Activated CD8-positive, alpha-beta memory T cell treated with anti-CD3 and anti-CD28 coated beads, Interleukin-2, amount 10 ng/mL, durations not matched to agents 7 days and 5 days (primary cell): ENCODE results near the gene NPEPL1. TPM values are rescaled to one million over a fixed set of nuclear protein-coding genes. Genes with fewer than 3 reads are reported as not detected.
A peak's percentile ranks its signal among the peaks of the same experiment; 100 is the strongest.
"Not testable (repeated sequence)": the region's sequence is repeated elsewhere in the genome, so short reads cannot be mapped to it uniquely, and the experiment has no call there.

Experiments used
- ATAC-seq: fragments of 150-1000 bp; cut with Tn5 transposase; one replicate; pipeline ENCODE4 v1.10.0; 2021; ENCODE audit warnings: moderate library complexity
- CTCF ChIA-PET: fragments of 350-600 bp; sonication (Branson Sonifier 250); formaldehyde crosslinking; loops from one replicate; lab custom pipeline; 2021; ENCODE audit warnings: antibody characterized with exemption; lab: Charles Lee
- DNase-seq: peaks from one replicate; pipeline ENCODE4 v3.0.0-alpha.2; 2020
- H3K27ac Mint-ChIP-seq: one replicate; pipeline ENCODE4 v1.8.0; 2021; ENCODE audit warnings: mild to moderate bottlenecking, mixed read lengths
- H3K27me3 Mint-ChIP-seq: one replicate; pipeline ENCODE4 v1.8.0; 2021; ENCODE audit warnings: mixed read lengths
- H3K36me3 Mint-ChIP-seq: one replicate; pipeline ENCODE4 v1.8.0; 2021; ENCODE audit warnings: mild to moderate bottlenecking, mixed read lengths
- H3K4me1 Mint-ChIP-seq: one replicate; pipeline ENCODE4 v1.8.0; 2021; ENCODE audit warnings: mixed read lengths
- H3K4me3 Mint-ChIP-seq: one replicate; pipeline ENCODE4 v1.8.0; 2021; ENCODE audit warnings: mild to moderate bottlenecking, moderate library complexity, mixed read lengths
- H3K9me3 Mint-ChIP-seq: one replicate; pipeline ENCODE4 v1.8.0; 2022; ENCODE audit warnings: low read depth, mixed read lengths
- total RNA-seq, 2 experiments: library from RNA; stranded (reverse); gene quantifications; one replicate each; pipeline ENCODE4 v1.2.3, GENCODE V29; 2021

Gene NPEPL1
- total RNA-seq, 2 experiments from 2014 or later: 19.3 to 30.4 TPM

- no peaks in the 10 kb centered on the region for H3K36me3 Mint-ChIP-seq
- CTCF ChIA-PET: interaction anchor here (1.4 kb wide), 1 partner anchor 9 kb away, joined by 3 read pairs; no protein-coding TSS in a partner anchor
Measured at GRCh38 chr20:58742668-58743566, 50.3 kb downstream of the NPEPL1 start.

GRCh38 chr20:58743929-58744534 is 51.4 kb downstream of the NPEPL1 start:
- H3K4me1 Mint-ChIP-seq: no peaks in the 10 kb centered on the region
- H3K27ac Mint-ChIP-seq: no peak overlapping the region
- no peak overlapping the region for H3K4me3 Mint-ChIP-seq
- no peaks in the 10 kb centered on the region for H3K9me3 Mint-ChIP-seq
- no peaks in the 10 kb centered on the region for H3K36me3 Mint-ChIP-seq
- CTCF ChIA-PET: interaction anchor here (1.4 kb wide), 1 partner anchor 10 kb away, joined by 3 read pairs; no protein-coding TSS in a partner anchor
- DNase-seq (no peak), ATAC-seq (no peak)
- H3K27me3 Mint-ChIP-seq: peaks cover 49% of the 10 kb centered on the region

More at GRCh38 chr20:58742668-58743566, 50.3 kb downstream of the NPEPL1 start:
- peaks cover 47% of the 10 kb centered on the region for H3K27me3 Mint-ChIP-seq
- H3K27ac Mint-ChIP-seq: no peak overlapping the region
- H3K4me1 Mint-ChIP-seq: no peaks in the 10 kb centered on the region
- DNase-seq (peak; percentile 19), ATAC-seq (no peak)
- no peak overlapping the region for H3K4me3 Mint-ChIP-seq
- no peaks in the 10 kb centered on the region for H3K9me3 Mint-ChIP-seq

GRCh38 chr20:58744836-58745235 is 52.2 kb downstream of the NPEPL1 start:
- DNase-seq (no peak), ATAC-seq (no peak)
- H3K27ac Mint-ChIP-seq: no peak overlapping the region
- CTCF ChIA-PET: no interaction called here
- no peak overlapping the region for H3K4me3 Mint-ChIP-seq
- H3K27me3 Mint-ChIP-seq: peaks cover 45% of the 10 kb centered on the region
- no peaks in the 10 kb centered on the region for H3K4me1 Mint-ChIP-seq
- H3K9me3 Mint-ChIP-seq: no peaks in the 10 kb centered on the region
- H3K36me3 Mint-ChIP-seq: no peaks in the 10 kb centered on the region

- Mint-ChIP-seq H3K27me3 (peaks cover 45% of the 10 kb centered on the region), H3K36me3 (no peaks in the 10 kb centered on the region), H3K9me3 (no peaks in the 10 kb centered on the region), H3K27ac (no peak overlapping the region), H3K4me3 (no peak overlapping the region), H3K4me1 (no peaks in the 10 kb centered on the region)
- CTCF ChIA-PET: no interaction called here
- DNase-seq (peak; percentile 23), ATAC-seq (no peak)
Measured at GRCh38 chr20:58745391-58745790, 52.8 kb downstream of the NPEPL1 start.

- H3K9me3 Mint-ChIP-seq: no peaks in the 10 kb centered on the region
- H3K4me1 Mint-ChIP-seq: no peaks in the 10 kb centered on the region
- H3K27ac Mint-ChIP-seq: no peak overlapping the region
- no peak for DNase-seq
- no peaks in the 10 kb centered on the region for H3K36me3 Mint-ChIP-seq
- H3K4me3 Mint-ChIP-seq: no peak overlapping the region
- H3K27me3 Mint-ChIP-seq: peaks cover 47% of the 10 kb centered on the region
- CTCF ChIA-PET: no interaction called here
- ATAC-seq: no peak
Measured at GRCh38 chr20:58746620-58747019, 54.0 kb downstream of the NPEPL1 start.

GRCh38 chr20:58747211-58747610 is 54.6 kb downstream of the NPEPL1 start:
- no peak for ATAC-seq
- no peak overlapping the region for H3K27ac Mint-ChIP-seq
- H3K4me3 Mint-ChIP-seq: no peak overlapping the region
- CTCF ChIA-PET: no interaction called here
- H3K27me3 Mint-ChIP-seq: peaks cover 49% of the 10 kb centered on the region
- no peaks in the 10 kb centered on the region for H3K36me3 Mint-ChIP-seq
- no peak for DNase-seq
- H3K4me1 Mint-ChIP-seq: no peaks in the 10 kb centered on the region
- no peaks in the 10 kb centered on the region for H3K9me3 Mint-ChIP-seq

- Mint-ChIP-seq H3K9me3 (no peaks in the 10 kb centered on the region), H3K27ac (no peak overlapping the region), H3K4me1 (no peaks in the 10 kb centered on the region), H3K36me3 (no peaks in the 10 kb centered on the region), H3K27me3 (peaks cover 49% of the 10 kb centered on the region), H3K4me3 (no peak overlapping the region)
- CTCF ChIA-PET: no interaction called here
- DNase-seq: no peak
- ATAC-seq: no peak
Measured at GRCh38 chr20:58748618-58749017, 56.0 kb downstream of the NPEPL1 start.

- Mint-ChIP-seq H3K27me3 (peaks cover 49% of the 10 kb centered on the region), H3K9me3 (no peaks in the 10 kb centered on the region), H3K4me3 (no peak overlapping the region), H3K36me3 (no peaks in the 10 kb centered on the region), H3K4me1 (no peaks in the 10 kb centered on the region), H3K27ac (no peak overlapping the region)
- DNase-seq (peak; percentile 23), ATAC-seq (no peak)
- CTCF ChIA-PET: no interaction called here
Measured at GRCh38 chr20:58749098-58749769, 56.6 kb downstream of the NPEPL1 start.

GRCh38 chr20:58749979-58750378 is 57.4 kb downstream of the NPEPL1 start:
- no peak overlapping the region for H3K27ac Mint-ChIP-seq
- H3K36me3 Mint-ChIP-seq: no peaks in the 10 kb centered on the region
- DNase-seq: no peak
- CTCF ChIA-PET: no interaction called here
- peaks cover 49% of the 10 kb centered on the region for H3K27me3 Mint-ChIP-seq
- no peaks in the 10 kb centered on the region for H3K4me1 Mint-ChIP-seq
- no peak for ATAC-seq
- no peaks in the 10 kb centered on the region for H3K9me3 Mint-ChIP-seq
- H3K4me3 Mint-ChIP-seq: no peak overlapping the region

GRCh38 chr20:58750706-58751105 is 58.1 kb downstream of the NPEPL1 start:
- H3K27ac Mint-ChIP-seq, DNase-seq, H3K4me3 Mint-ChIP-seq, CTCF ChIA-PET, H3K9me3 Mint-ChIP-seq, H3K36me3 Mint-ChIP-seq, H3K4me1 Mint-ChIP-seq, ATAC-seq: not testable (repeated sequence)
- H3K27me3 Mint-ChIP-seq: peaks cover 47% of the 10 kb centered on the region

GRCh38 chr20:58751979-58752378 is 59.4 kb downstream of the NPEPL1 start:
- DNase-seq: no peak
- Mint-ChIP-seq H3K9me3 (no peaks in the 10 kb centered on the region), H3K4me1 (no peaks in the 10 kb centered on the region), H3K4me3 (no peak overlapping the region), H3K27ac (no peak overlapping the region), H3K27me3 (peaks cover 38% of the 10 kb centered on the region), H3K36me3 (no peaks in the 10 kb centered on the region)
- ATAC-seq: no peak
- CTCF ChIA-PET: no interaction called here

- no peaks in the 10 kb centered on the region for H3K9me3 Mint-ChIP-seq
Measured at GRCh38 chr20:58752565-58752964, 60.0 kb downstream of the NPEPL1 start.

GRCh38 chr20:58753267-58753921 is 60.8 kb downstream of the NPEPL1 start:
- H3K27ac Mint-ChIP-seq: no peak overlapping the region
- CTCF ChIA-PET: no interaction called here
- H3K9me3 Mint-ChIP-seq: no peaks in the 10 kb centered on the region
- H3K4me3 Mint-ChIP-seq: no peak overlapping the region
- ATAC-seq: no peak
- H3K27me3 Mint-ChIP-seq: peaks cover 32% of the 10 kb centered on the region
- H3K4me1 Mint-ChIP-seq: no peaks in the 10 kb centered on the region
- peak; percentile 21 for DNase-seq
- no peaks in the 10 kb centered on the region for H3K36me3 Mint-ChIP-seq

More at GRCh38 chr20:58752565-58752964, 60.0 kb downstream of the NPEPL1 start:
- Mint-ChIP-seq H3K4me1 (no peaks in the 10 kb centered on the region), H3K36me3 (no peaks in the 10 kb centered on the region), H3K27me3 (peaks cover 36% of the 10 kb centered on the region), H3K27ac (no peak overlapping the region), H3K4me3 (no peak overlapping the region)
- CTCF ChIA-PET: no interaction called here
- DNase-seq: peak; percentile 29
- no peak for ATAC-seq
